Eye (tissue), 1 donor: ENCODE results near the gene SLC2A11.
A peak's percentile ranks its signal among the peaks of the same experiment; 100 is the strongest.
"Not testable (repeated sequence)": the region's sequence is repeated elsewhere in the genome, so short reads cannot be mapped to it uniquely, and the experiment has no call there.

Experiments used
- DNase-seq: peaks from one replicate; pipeline ENCODE4 v3.0.0-alpha.2; 2015

Gene SLC2A11

DNA sequence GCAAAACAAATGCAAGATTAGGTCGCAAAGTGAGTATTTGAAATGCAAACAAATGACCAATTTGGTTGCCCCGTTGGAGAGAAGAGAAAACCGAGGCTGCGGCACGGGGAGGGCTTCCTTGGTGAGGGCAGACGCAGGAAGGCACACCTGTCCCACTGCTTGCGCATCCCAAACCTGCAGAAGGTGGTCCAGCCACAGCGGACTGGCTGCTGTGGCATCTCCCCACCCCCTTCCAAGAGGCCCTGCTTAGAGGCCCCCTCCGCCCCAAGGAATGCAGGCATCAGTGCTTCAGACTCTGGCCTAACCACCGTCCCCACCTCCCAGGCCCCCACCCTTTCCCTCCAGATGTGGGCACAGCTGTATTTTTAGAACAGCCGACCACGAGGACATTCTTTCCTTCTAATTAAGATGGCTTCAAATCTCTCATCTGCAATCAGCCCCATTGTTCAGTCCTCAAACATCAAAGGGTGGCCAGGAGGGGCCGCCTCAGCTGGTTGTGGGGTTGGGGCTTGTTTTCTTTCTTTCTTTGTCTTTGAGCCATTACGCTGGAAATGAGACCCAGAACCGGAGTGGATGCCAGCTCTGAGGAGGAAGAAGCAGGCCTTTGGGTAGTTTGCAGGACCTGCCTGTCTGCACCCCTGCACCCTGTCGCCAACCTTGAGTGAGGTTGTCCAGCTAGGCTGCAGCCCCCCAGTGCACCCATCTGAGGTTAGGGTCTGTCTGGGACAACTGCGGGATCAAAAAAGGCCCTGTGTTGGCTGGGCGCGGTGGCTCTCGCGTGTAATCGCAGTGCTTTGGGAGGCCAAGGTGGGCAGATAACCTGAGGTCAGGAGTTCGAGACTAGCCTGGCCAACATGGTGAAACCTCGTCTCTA lies 9.4 kb upstream of the SLC2A11 start:
- peak; percentile 57 for DNase-seq

GRCh38 chr22:23849009-23850006 lies 8.4 kb upstream of the SLC2A11 start:
- DNase-seq, result peak; percentile 95

DNA sequence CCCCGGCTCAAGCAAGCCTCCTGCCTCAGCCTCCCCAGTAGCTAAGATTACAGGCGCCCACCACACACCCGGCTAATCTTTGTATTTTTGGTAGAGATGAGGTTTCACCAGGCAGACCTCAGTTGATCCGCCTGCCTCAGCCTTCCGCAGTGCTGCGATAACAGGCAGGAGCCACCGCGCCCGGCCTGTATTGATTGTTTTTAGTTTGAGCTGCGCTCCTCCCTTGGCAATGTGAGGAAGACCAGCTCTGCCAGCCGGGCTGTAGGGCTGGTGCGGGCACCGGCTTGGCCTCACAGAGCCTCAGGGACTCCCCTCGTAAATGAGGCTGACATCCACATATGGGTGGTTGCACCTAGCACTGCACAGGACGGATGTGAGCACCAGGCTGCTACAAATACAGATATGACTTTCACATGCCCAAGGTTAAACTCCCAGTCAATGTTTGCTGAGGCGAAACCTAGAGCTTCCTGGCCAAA lies 7.5 kb upstream of the SLC2A11 start:
- no peak for DNase-seq

DNA sequence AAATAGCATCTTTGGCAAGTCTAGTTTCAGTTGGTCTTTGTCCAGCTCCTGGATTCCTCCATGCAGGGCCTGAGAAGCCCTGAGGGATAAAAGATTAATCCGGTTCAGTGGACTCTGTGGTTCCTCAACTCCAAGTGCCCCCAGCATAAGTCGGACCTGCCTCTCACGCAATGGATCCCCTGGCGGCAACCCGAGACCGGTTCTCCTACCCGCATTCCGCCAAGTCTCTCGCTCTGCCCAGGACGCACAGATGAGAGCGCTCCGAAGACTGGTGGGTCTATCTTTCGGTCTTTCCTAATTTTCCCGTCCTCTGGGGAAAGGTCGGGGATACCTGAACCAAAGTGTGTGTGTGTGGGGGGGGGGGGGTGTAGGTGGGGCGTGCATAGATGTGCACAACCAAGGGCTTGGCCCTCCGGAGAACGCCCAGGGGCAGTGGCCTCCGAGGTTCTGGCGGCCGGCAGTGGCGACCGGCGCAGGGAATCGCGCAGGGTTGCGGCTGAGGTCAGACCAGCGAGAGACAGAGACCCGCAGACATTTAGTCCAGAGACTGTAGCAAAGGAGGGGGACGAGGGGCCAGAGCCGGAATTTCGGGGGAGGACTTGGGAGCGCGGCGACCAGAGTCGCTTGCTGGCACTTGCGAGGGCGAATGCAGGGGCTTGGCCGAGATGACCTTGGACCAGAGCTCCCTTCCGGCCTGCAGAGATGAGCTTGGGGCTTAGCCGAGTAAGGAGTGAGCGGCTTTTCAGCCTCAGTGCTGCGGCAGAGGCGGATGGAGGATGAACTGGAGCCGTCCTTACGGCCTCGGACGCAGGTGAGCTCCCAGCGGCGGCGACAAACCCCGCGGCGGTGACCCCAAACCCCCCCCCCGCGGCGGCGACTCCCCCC lies 712 bp upstream of the SLC2A11 start:
- peak; percentile 92 for DNase-seq

- DNase-seq, result no peak
Measured at GRCh38 chr22:23858484-23858815, 775 bp downstream of the SLC2A11 start.

- no peak for DNase-seq
Measured at GRCh38 chr22:23859201-23859600, 1.5 kb downstream of the SLC2A11 start.

DNA sequence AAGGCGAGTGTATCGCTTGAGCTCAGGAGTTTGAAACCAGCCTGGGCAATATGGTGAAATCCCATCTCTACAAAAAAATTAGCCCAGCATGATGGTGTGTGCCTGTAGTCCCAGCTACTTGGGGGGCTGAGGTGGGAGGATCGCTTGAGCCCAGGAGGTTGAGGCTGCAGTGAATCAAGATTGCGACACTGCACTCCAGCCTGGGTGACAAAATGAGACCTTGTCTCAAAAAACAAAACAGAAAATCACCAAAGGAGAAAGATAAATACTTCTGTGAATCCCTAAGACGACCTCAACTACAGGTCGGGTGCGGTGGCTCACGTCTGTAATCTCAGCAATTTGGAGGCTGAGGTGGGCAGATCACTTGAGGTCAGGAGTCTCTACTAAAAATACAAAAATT lies 2.5 kb downstream of the SLC2A11 start:
- DNase-seq, result not testable (repeated sequence)

DNA sequence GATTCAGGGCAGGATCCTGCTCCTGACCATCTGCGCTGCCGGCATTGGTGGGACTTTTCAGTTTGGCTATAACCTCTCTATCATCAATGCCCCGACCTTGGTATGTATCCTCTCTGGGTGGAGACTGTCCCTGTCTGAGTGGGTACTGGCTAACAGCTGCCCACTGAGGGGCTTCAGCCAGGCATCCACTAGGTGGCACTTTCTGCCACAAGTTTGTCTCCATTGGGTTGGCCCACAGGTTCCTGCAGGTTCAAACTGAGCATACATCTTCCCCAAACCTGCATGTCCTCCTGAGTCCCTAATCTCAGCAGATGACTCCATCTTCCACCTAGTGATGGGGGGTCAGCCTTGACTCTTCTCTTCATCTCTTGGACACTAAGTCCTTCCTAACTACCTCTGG lies 4.4 kb downstream of the SLC2A11 start:
- DNase-seq, result peak; percentile 56

DNA sequence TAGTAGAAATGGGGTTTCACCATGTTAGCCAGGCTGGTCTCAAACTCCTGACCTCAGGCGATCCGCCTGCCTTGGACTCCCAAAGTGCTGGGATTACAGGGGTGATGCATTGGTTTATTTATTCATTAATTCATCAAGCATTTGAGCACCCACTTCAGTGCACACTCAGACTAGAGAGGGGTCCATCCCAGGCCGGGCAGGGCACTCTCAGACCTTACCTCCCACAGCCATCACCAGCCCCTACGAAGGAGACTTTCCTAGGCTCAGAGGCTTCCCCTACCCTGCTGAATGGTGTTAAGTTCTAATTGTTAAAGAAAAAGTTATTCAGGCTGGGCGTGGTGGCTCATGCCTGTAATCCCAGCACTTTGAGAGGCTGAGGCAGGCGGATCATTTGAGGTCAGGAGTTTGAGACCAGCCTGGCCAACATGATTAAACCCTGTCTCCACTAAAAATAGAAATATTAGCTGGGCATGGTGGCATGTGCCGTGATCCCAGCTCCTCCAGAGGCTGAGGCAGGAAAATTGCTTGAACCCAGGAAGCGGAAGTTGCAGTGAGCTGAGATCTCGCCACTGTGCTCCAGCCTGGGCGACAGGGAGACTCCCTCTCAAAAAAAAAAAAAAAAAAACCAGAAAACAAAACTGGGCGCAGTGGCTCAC lies 7.0 kb downstream of the SLC2A11 start:
- DNase-seq, result not testable (repeated sequence)

- no peak for DNase-seq
Measured at GRCh38 chr22:23868580-23868979, 10.9 kb downstream of the SLC2A11 start.

- no peak for DNase-seq
Measured at GRCh38 chr22:23874871-23875270, 17.2 kb downstream of the SLC2A11 start.

DNA sequence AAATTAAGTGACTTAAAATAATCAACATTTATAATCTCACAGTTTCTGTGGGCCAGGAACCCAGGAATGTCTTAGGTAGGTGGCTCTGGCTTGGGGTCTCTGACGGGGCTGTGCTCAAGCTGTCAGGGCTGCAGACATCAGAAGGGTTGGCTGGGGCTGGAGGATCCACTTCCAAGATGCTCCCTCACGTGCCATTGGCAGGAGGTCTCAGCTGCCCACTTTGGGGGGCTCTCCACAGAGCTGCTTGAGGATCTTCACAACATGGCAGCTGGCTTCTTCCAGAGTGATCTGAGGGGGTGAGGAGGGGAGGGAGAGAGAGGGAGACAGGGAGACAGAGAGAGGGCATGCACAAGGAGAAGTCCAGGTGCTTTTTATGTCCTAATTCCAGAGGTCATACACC lies 18.1 kb downstream of the SLC2A11 start:
- DNase-seq, result no peak

GRCh38 chr22:23877566-23877965 lies 19.9 kb downstream of the SLC2A11 start:
- no peak for DNase-seq

GRCh38 chr22:23878219-23878618 lies 20.5 kb downstream of the SLC2A11 start:
- no peak for DNase-seq

- no peak for DNase-seq
Measured at GRCh38 chr22:23882370-23882769, 24.7 kb downstream of the SLC2A11 start.

GRCh38 chr22:23883658-23884057 lies 26.0 kb downstream of the SLC2A11 start:
- DNase-seq, result no peak

- no peak for DNase-seq
Measured at GRCh38 chr22:23884140-23884539, 26.5 kb downstream of the SLC2A11 start.

- DNase-seq, result no peak
Measured at GRCh38 chr22:23888615-23889401, 31.1 kb downstream of the SLC2A11 start.

GRCh38 chr22:23889620-23890019 lies 31.9 kb downstream of the SLC2A11 start:
- DNase-seq, result no peak

GRCh38 chr22:23891726-23892125 lies 34.1 kb downstream of the SLC2A11 start:
- DNase-seq, result no peak

GRCh38 chr22:23892130-23892529 lies 34.5 kb downstream of the SLC2A11 start:
- DNase-seq, result no peak
